GF-D8 (cell line): Measurements from ENCODE around the gene MIOX.

Source experiments
- DNase-seq: peaks from one replicate; lab custom pipeline; 2025; lab: John Stamatoyannopoulos, UW

The MIOX gene

GRCh38 chr22:50473855-50474671 lies 12.6 kb upstream of the MIOX start:
- DNase-seq: no peak

- DNase-seq: peak; percentile 37
Measured at GRCh38 chr22:50474710-50475651, 11.7 kb upstream of the MIOX start, which contains the start of gene SBF1. Gene SBF1 (minus strand): TSS chr22:50475035. CDS start chr22:50474840, 195 bp downstream.

GRCh38 chr22:50475652-50476002 lies 11.0 kb upstream of the MIOX start:
- DNase-seq: no peak

- no peak for DNase-seq
Measured at GRCh38 chr22:50476868-50477267, 9.8 kb upstream of the MIOX start.

- no peak for DNase-seq
Measured at GRCh38 chr22:50477923-50478322, 8.7 kb upstream of the MIOX start.

GRCh38 chr22:50479721-50480120 lies 6.9 kb upstream of the MIOX start:
- no peak for DNase-seq

GRCh38 chr22:50481045-50481439 lies 5.6 kb upstream of the MIOX start:
- DNase-seq: no peak

GRCh38 chr22:50481440-50482106 lies 5.1 kb upstream of the MIOX start, which contains the start of gene ADM2:
Gene ADM2 (plus strand): TSS chr22:50481543. CDS start chr22:50481848, 305 bp downstream.
- DNase-seq: no peak

- no peak for DNase-seq
Measured at GRCh38 chr22:50482107-50483074, 4.3 kb upstream of the MIOX start.

GRCh38 chr22:50483106-50483505 lies 3.6 kb upstream of the MIOX start:
- no peak for DNase-seq

- DNase-seq: no peak
Measured at GRCh38 chr22:50483556-50483955, 3.1 kb upstream of the MIOX start.

- DNase-seq: no peak
Measured at GRCh38 chr22:50483977-50484853, 2.4 kb upstream of the MIOX start.

- DNase-seq: no peak
Measured at GRCh38 chr22:50485221-50486131, 1.2 kb upstream of the MIOX start.

- no peak for DNase-seq
Measured at GRCh38 chr22:50487290-50488005, 789 bp downstream of the MIOX start.

GRCh38 chr22:50488006-50488677 lies 1.5 kb downstream of the MIOX start:
- no peak for DNase-seq

GRCh38 chr22:50488886-50489285 lies 2.2 kb downstream of the MIOX start:
- no peak for DNase-seq

GRCh38 chr22:50489363-50490243 lies 2.9 kb downstream of the MIOX start:
- DNase-seq: no peak
